Effector memory CD8-positive, alpha-beta T cell (primary cell): ENCODE data around the gene LAMB1.
"Not testable (repeated sequence)": the region's sequence is repeated elsewhere in the genome, so short reads cannot be mapped to it uniquely, and the experiment has no call there.

ENCODE experiments used
- ATAC-seq: fragments of 150-1000 bp; cut with Tn5 transposase; replicated peaks from 2 replicates; pipeline ENCODE4 v1.10.0; 2021; ENCODE audit warnings: mild to moderate bottlenecking, moderate library complexity
- DNase-seq, 3 experiments: peaks; one replicate each; pipeline ENCODE4 v3.0.0; 2021
- H3K27ac Mint-ChIP-seq, 2 donors: one replicate each; pipeline ENCODE4 v1.8.0; 2022; ENCODE audit warnings: mild to moderate bottlenecking in 2 of 2, mixed read lengths in 2 of 2, moderate library complexity in 2 of 2
- H3K27me3 Mint-ChIP-seq, 2 donors: one replicate each; pipeline ENCODE4 v1.8.0; 2022; ENCODE audit warnings: mixed read lengths in 2 of 2
- H3K36me3 Mint-ChIP-seq: one replicate; pipeline ENCODE4 v1.8.0; 2022; ENCODE audit warnings: mild to moderate bottlenecking, moderate library complexity, mixed read lengths; ENCODE audit not compliant: insufficient read depth
- H3K4me1 Mint-ChIP-seq, 2 donors: one replicate each; pipeline ENCODE4 v1.8.0; 2022; ENCODE audit warnings: low read depth in 2 of 2, mixed read lengths in 2 of 2
- H3K4me3 Mint-ChIP-seq, 2 donors: one replicate each; pipeline ENCODE4 v1.8.0; 2022; ENCODE audit warnings: mild to moderate bottlenecking in 2 of 2, mixed read lengths in 2 of 2, moderate library complexity in 2 of 2
- H3K9me3 Mint-ChIP-seq, 2 donors: one replicate each; pipeline ENCODE4 v1.8.0; 2022; ENCODE audit warnings: mixed read lengths in 2 of 2

Gene LAMB1

GRCh38 chr7:107969856-107970255, 33.1 kb downstream of the LAMB1 start:
- Mint-ChIP-seq H3K36me3 (no peaks in the 10 kb centered on the region), H3K27ac (no peak overlapping the region), H3K4me1 (no peaks in the 10 kb centered on the region), H3K9me3 (no peaks in the 10 kb centered on the region), H3K27me3 (peaks cover 14 to 26% of the 10 kb centered on the region in 2 donors), H3K4me3 (no peak overlapping the region)
- ATAC-seq (no peak), DNase-seq (no peak)

GRCh38 chr7:107968449-107968848, 34.5 kb downstream of the LAMB1 start:
- Mint-ChIP-seq H3K27ac (no peak overlapping the region), H3K36me3 (no peaks in the 10 kb centered on the region), H3K4me3 (no peak overlapping the region), H3K9me3 (no peaks in the 10 kb centered on the region), H3K4me1 (no peaks in the 10 kb centered on the region), H3K27me3 (peaks cover 8 to 25% of the 10 kb centered on the region in 2 donors)
- DNase-seq: no peak
- no peak for ATAC-seq

- no peak overlapping the region for H3K4me3 Mint-ChIP-seq
- no peak overlapping the region for H3K27ac Mint-ChIP-seq
- no peak for ATAC-seq
- no peaks in the 10 kb centered on the region for H3K36me3 Mint-ChIP-seq
- no peaks in the 10 kb centered on the region for H3K4me1 Mint-ChIP-seq
- DNase-seq: no peak
- H3K27me3 Mint-ChIP-seq: peaks cover 8 to 19% of the 10 kb centered on the region in 2 donors
- H3K9me3 Mint-ChIP-seq: no peaks in the 10 kb centered on the region
Measured at GRCh38 chr7:107967420-107967819, 35.5 kb downstream of the LAMB1 start.

- no peak overlapping the region for H3K4me3 Mint-ChIP-seq
- no peaks in the 10 kb centered on the region for H3K4me1 Mint-ChIP-seq
- H3K9me3 Mint-ChIP-seq: no peaks in the 10 kb centered on the region
- DNase-seq: no peak
- H3K27me3 Mint-ChIP-seq: peaks cover 8 to 16% of the 10 kb centered on the region in 2 donors
- ATAC-seq: no peak
- no peak overlapping the region for H3K27ac Mint-ChIP-seq
- no peaks in the 10 kb centered on the region for H3K36me3 Mint-ChIP-seq
Measured at GRCh38 chr7:107966711-107967110, 36.2 kb downstream of the LAMB1 start.

- no peak overlapping the region for H3K4me3 Mint-ChIP-seq
- no peaks in the 10 kb centered on the region for H3K9me3 Mint-ChIP-seq
- ATAC-seq: no peak
- peaks cover 5 to 18% of the 10 kb centered on the region in 2 donors for H3K27me3 Mint-ChIP-seq
- no peak overlapping the region for H3K27ac Mint-ChIP-seq
- H3K4me1 Mint-ChIP-seq: no peaks in the 10 kb centered on the region
- DNase-seq: no peak
- no peaks in the 10 kb centered on the region for H3K36me3 Mint-ChIP-seq
Measured at GRCh38 chr7:107964510-107964909, 38.5 kb downstream of the LAMB1 start.

- no peak overlapping the region for H3K27ac Mint-ChIP-seq
- no peak for ATAC-seq
- H3K4me1 Mint-ChIP-seq: no peaks in the 10 kb centered on the region
- H3K27me3 Mint-ChIP-seq: peaks cover 14 to 32% of the 10 kb centered on the region in 2 donors
- H3K9me3 Mint-ChIP-seq: no peaks in the 10 kb centered on the region
- H3K36me3 Mint-ChIP-seq: no peaks in the 10 kb centered on the region
- no peak overlapping the region for H3K4me3 Mint-ChIP-seq
- DNase-seq: no peak
Measured at GRCh38 chr7:107962817-107963216, 40.1 kb downstream of the LAMB1 start.

- Mint-ChIP-seq H3K36me3 (no peaks in the 10 kb centered on the region), H3K4me3 (no peak overlapping the region), H3K27ac (no peak overlapping the region), H3K4me1 (no peaks in the 10 kb centered on the region), H3K27me3 (peaks cover 20 to 38% of the 10 kb centered on the region in 2 donors), H3K9me3 (no peaks in the 10 kb centered on the region)
- DNase-seq (no peak), ATAC-seq (no peak)
Measured at GRCh38 chr7:107961405-107961804, 41.6 kb downstream of the LAMB1 start.

GRCh38 chr7:107960272-107960671, 42.7 kb downstream of the LAMB1 start:
- H3K36me3 Mint-ChIP-seq: no peaks in the 10 kb centered on the region
- DNase-seq (no peak), ATAC-seq (no peak)
- peaks cover 23 to 47% of the 10 kb centered on the region in 2 donors for H3K27me3 Mint-ChIP-seq
- H3K4me1 Mint-ChIP-seq: no peaks in the 10 kb centered on the region
- H3K27ac Mint-ChIP-seq: no peak overlapping the region
- H3K9me3 Mint-ChIP-seq: no peaks in the 10 kb centered on the region
- H3K4me3 Mint-ChIP-seq: no peak overlapping the region

- DNase-seq (no peak), ATAC-seq (no peak)
- Mint-ChIP-seq H3K9me3 (no peaks in the 10 kb centered on the region), H3K27ac (no peak overlapping the region), H3K4me3 (no peak overlapping the region), H3K36me3 (no peaks in the 10 kb centered on the region), H3K27me3 (peaks cover 18 to 42% of the 10 kb centered on the region in 2 donors), H3K4me1 (no peaks in the 10 kb centered on the region)
Measured at GRCh38 chr7:107959527-107959898, 43.4 kb downstream of the LAMB1 start.

GRCh38 chr7:107958764-107959526, 44.0 kb downstream of the LAMB1 start:
- no peak for ATAC-seq
- H3K36me3 Mint-ChIP-seq: no peaks in the 10 kb centered on the region
- H3K4me1 Mint-ChIP-seq: no peaks in the 10 kb centered on the region
- H3K4me3 Mint-ChIP-seq: no peak overlapping the region
- DNase-seq: no peak
- no peaks in the 10 kb centered on the region for H3K9me3 Mint-ChIP-seq
- H3K27me3 Mint-ChIP-seq: peaks cover 18 to 42% of the 10 kb centered on the region in 2 donors
- H3K27ac Mint-ChIP-seq: no peak overlapping the region

- Mint-ChIP-seq H3K36me3 (no peaks in the 10 kb centered on the region), H3K4me1 (no peaks in the 10 kb centered on the region), H3K9me3 (no peaks in the 10 kb centered on the region), H3K27me3 (peaks cover 18 to 55% of the 10 kb centered on the region in 2 donors), H3K27ac (no peak overlapping the region), H3K4me3 (no peak overlapping the region)
- ATAC-seq (no peak), DNase-seq (no peak)
Measured at GRCh38 chr7:107957436-107957835, 45.5 kb downstream of the LAMB1 start.

GRCh38 chr7:107956950-107957349, 46.0 kb downstream of the LAMB1 start:
- DNase-seq, H3K4me1 Mint-ChIP-seq, H3K4me3 Mint-ChIP-seq, ATAC-seq, H3K36me3 Mint-ChIP-seq, H3K27ac Mint-ChIP-seq, H3K9me3 Mint-ChIP-seq: not testable (repeated sequence)
- H3K27me3 Mint-ChIP-seq: peaks cover 18 to 60% of the 10 kb centered on the region in 2 donors

- no peak overlapping the region for H3K27ac Mint-ChIP-seq
- H3K9me3 Mint-ChIP-seq: no peaks in the 10 kb centered on the region
- peaks cover 18 to 71% of the 10 kb centered on the region in 2 donors for H3K27me3 Mint-ChIP-seq
- no peaks in the 10 kb centered on the region for H3K4me1 Mint-ChIP-seq
- no peaks in the 10 kb centered on the region for H3K36me3 Mint-ChIP-seq
- no peak overlapping the region for H3K4me3 Mint-ChIP-seq
- ATAC-seq (no peak), DNase-seq (no peak)
Measured at GRCh38 chr7:107955394-107955793, 47.6 kb downstream of the LAMB1 start.

GRCh38 chr7:107953924-107954303, 49.0 kb downstream of the LAMB1 start:
- Mint-ChIP-seq H3K36me3 (no peaks in the 10 kb centered on the region), H3K4me3 (no peak overlapping the region), H3K27ac (no peak overlapping the region), H3K27me3 (peaks cover 18 to 56% of the 10 kb centered on the region in 2 donors), H3K4me1 (no peaks in the 10 kb centered on the region), H3K9me3 (no peaks in the 10 kb centered on the region)
- no peak for ATAC-seq
- no peak for DNase-seq
